Upper lobe of left lung (tissue), 4 donors: Measurements from ENCODE around the gene PVALB.
A peak's percentile ranks its signal among the peaks of the same experiment; 100 is the strongest.

Experiments
- POLR2A ChIP-seq, 4 donors: fragments of 450-650 bp; IDR thresholded peaks; one replicate each; pipeline ENCODE4 v1.5.1; 2016 to 2017; ENCODE audit warnings: antibody characterized with exemption in 4 of 4, mild to moderate bottlenecking in 2 of 4
- TF ChIP-seq, protein P1 (sequence below), 6 experiments: fragments of 450-650 bp in 4 of 6; fragments of 200-600 bp in 2 of 6; sonication (generic) in 2 of 6; IDR thresholded peaks; one replicate each; pipeline ENCODE4 v1.5.1; 2016 to 2019; ENCODE audit warnings: antibody characterized with exemption in 6 of 6

DNA sequence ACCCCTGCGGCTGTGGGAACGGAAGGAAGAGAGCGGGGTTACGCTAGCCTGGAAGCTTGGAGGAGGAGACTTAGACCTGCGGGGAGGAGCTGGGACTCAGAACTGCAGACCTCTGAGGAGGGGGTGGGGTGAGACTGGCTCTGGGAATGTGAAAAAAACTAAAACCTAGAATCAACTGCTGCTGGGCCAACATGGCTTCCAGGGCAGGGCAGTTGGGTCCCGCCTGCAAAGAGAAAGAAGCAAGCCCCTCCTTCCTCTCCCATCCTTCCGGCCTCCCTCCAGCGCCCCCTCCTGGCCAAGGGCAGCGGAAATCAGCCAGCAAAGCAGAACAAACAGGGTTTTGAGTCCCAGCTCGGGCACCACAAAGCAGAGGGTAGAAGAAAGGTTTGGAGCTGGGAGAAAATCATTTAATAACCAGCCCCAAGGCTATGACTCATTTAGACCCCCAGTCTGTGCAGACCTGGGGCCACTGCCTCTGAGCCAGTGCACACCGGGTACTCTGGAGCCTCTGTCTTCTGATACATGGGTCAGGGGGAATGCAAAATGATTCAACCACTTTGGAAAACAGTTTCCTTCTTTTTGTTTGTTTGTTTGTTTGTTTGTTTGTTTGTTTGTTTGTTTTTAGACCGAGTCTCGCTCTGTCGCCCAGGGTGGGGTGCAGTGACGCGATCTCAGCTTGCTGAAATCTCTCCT lies 36.7 kb upstream of the PVALB start:
- TF ChIP-seq, protein P1, sequence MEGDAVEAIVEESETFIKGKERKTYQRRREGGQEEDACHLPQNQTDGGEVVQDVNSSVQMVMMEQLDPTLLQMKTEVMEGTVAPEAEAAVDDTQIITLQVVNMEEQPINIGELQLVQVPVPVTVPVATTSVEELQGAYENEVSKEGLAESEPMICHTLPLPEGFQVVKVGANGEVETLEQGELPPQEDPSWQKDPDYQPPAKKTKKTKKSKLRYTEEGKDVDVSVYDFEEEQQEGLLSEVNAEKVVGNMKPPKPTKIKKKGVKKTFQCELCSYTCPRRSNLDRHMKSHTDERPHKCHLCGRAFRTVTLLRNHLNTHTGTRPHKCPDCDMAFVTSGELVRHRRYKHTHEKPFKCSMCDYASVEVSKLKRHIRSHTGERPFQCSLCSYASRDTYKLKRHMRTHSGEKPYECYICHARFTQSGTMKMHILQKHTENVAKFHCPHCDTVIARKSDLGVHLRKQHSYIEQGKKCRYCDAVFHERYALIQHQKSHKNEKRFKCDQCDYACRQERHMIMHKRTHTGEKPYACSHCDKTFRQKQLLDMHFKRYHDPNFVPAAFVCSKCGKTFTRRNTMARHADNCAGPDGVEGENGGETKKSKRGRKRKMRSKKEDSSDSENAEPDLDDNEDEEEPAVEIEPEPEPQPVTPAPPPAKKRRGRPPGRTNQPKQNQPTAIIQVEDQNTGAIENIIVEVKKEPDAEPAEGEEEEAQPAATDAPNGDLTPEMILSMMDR (IDR thresholded peaks at IDR 0.05) = peak; percentile 40 to 62 (median 59)
- no peak for TF ChIP-seq POLR2A (IDR thresholded peaks at IDR 0.05)
